ENCODE results near the gene SYT8. TPM values are rescaled to one million over a fixed set of nuclear protein-coding genes. Genes with fewer than 3 reads are reported as not detected.

Gene SYT8
- total RNA-seq, 1 experiment from 2014 or later: not detected

- Histone ChIP-seq H2BK15ac (ENCODE audit: low read depth, low read length) (no peak overlapping the region), H3K79me1 (ENCODE audit: insufficient read depth, low read depth, low read length, poor library complexity, severe bottlenecking) (no peaks in the 10 kb centered on the region), H3K14ac (ENCODE audit: insufficient read depth, low read length) (no peak overlapping the region), H3K4ac (ENCODE audit: low read depth, low read length) (no peak overlapping the region), H2AFZ (ENCODE audit: low read length) (no peak overlapping the region), H3K27ac (ENCODE audit: insufficient read length, low read depth, low read length) (no peak overlapping the region), H3K9me3 (ENCODE audit: control insufficient read depth, low read depth, low read length) (no peaks in the 10 kb centered on the region), H3K79me2 (ENCODE audit: insufficient read depth, low read length) (no peaks in the 10 kb centered on the region), H3K4me2 (ENCODE audit: insufficient read depth, insufficient read length, low read length) (no peak overlapping the region), H3K23ac (ENCODE audit: insufficient read length, low read depth, low read length) (no peak overlapping the region), H2BK120ac (ENCODE audit: low read depth, low read length, poor library complexity, severe bottlenecking) (no peak overlapping the region), H3K27me3 (ENCODE audit: insufficient read depth, low read length) (no peaks in the 10 kb centered on the region), H4K5ac (ENCODE audit: insufficient read length, low read depth, low read length) (no peak overlapping the region), H4K8ac (replicated peaks; ENCODE audit: insufficient read length, low read depth, low read length) (no peak overlapping the region), H3K9ac (ENCODE audit: extremely low read depth, insufficient read length, low read length) (no peak overlapping the region), H4K20me1 (ENCODE audit: control insufficient read depth, insufficient read depth, insufficient read length) (no peaks in the 10 kb centered on the region), H2BK5ac (ENCODE audit: insufficient read length, low read length) (no peak overlapping the region), H2BK12ac (ENCODE audit: insufficient read length, low read depth, low read length) (no peak overlapping the region), H3T11ph (ENCODE audit: low read length) (no peak overlapping the region), H2BK20ac (ENCODE audit: low read depth, low read length, poor library complexity, severe bottlenecking) (no peak overlapping the region), H3K56ac (ENCODE audit: insufficient read length, low read depth, low read length) (no peak overlapping the region), H3K4me1 (ENCODE audit: insufficient read depth, low read length) (no peaks in the 10 kb centered on the region), H3K18ac (ENCODE audit: insufficient read length, low read depth, low read length) (no peak overlapping the region), H2AK5ac (ENCODE audit: insufficient read length, low read length) (no peak overlapping the region), H3K23me2 (ENCODE audit: insufficient read length, low read depth, low read length, poor library complexity, severe bottlenecking) (no peaks in the 10 kb centered on the region), H4K91ac (ENCODE audit: insufficient read length, low read depth, low read length) (no peak overlapping the region)
- H3K27me3 Mint-ChIP-seq (ENCODE audit: low read depth): peaks cover 54% of the 10 kb centered on the region
- no peak for DNase-seq
- peaks cover 8 to 12% of the 10 kb centered on the region in 2 experiments; a peak in 4 of 5 replicates for H3K9me3 Mint-ChIP-seq
- H3K27ac Mint-ChIP-seq: no peak overlapping the region
- TF ChIP-seq CTCF (conservative IDR thresholded peaks at IDR 0.05): no peak
- no peaks in the 10 kb centered on the region for H3K4me1 Mint-ChIP-seq
- H3K4me3 Mint-ChIP-seq: no peak overlapping the region
- no peaks in the 10 kb centered on the region; a peak in 1 of 7 replicates for H3K36me3 Mint-ChIP-seq (ENCODE audit: insufficient read depth in 1 of 3, low read depth in 3 of 3)
- WGBS (ENCODE audit: extremely low coverage, insufficient read length, low lambda C conversion rate): no CpG with 5 or more reads among the region's 7 CpGs
Observed at GRCh38 chr11:1815751-1816150, 19.0 kb upstream of the SYT8 start.

Data from H9 (cell line).